HG02610 (cell line): ENCODE measurements around the gene PTHLH.

Experiments
- ATAC-seq: cut with Tn5 transposase; IDR thresholded peaks from one replicate; pipeline ENCODE4 v1.9.1; 2021; ENCODE audit warnings: mild to moderate bottlenecking, moderate library complexity; ENCODE audit not compliant: unreplicated experiment

PTHLH gene

GRCh38 chr12:27975222-27976136 lies 2.9 kb upstream of the PTHLH start:
- no peak for ATAC-seq

- no peak for ATAC-seq
Measured at GRCh38 chr12:27974735-27975221, 2.2 kb upstream of the PTHLH start.

- no peak for ATAC-seq
Measured at GRCh38 chr12:27973487-27973890, 956 bp upstream of the PTHLH start.

GRCh38 chr12:27971606-27972005 lies 927 bp downstream of the PTHLH start:
- ATAC-seq = no peak

- no peak for ATAC-seq
Measured at GRCh38 chr12:27971121-27971489, 1.4 kb downstream of the PTHLH start.

- ATAC-seq = peak; percentile 15
Measured at GRCh38 chr12:27970401-27971120, 2.0 kb downstream of the PTHLH start.

- ATAC-seq = peak; percentile 72
Measured at GRCh38 chr12:27969624-27970400, 2.7 kb downstream of the PTHLH start.

GRCh38 chr12:27968972-27969623 lies 3.4 kb downstream of the PTHLH start:
- ATAC-seq = no peak

GRCh38 chr12:27967551-27968054 lies 4.9 kb downstream of the PTHLH start:
- no peak for ATAC-seq

GRCh38 chr12:27966870-27967269 lies 5.7 kb downstream of the PTHLH start:
- no peak for ATAC-seq

GRCh38 chr12:27965966-27966365 lies 6.6 kb downstream of the PTHLH start:
- ATAC-seq = no peak

- ATAC-seq = no peak
Measured at GRCh38 chr12:27965411-27965810, 7.1 kb downstream of the PTHLH start.

GRCh38 chr12:27964123-27964522 lies 8.4 kb downstream of the PTHLH start:
- no peak for ATAC-seq

- no peak for ATAC-seq
Measured at GRCh38 chr12:27960821-27961220, 11.7 kb downstream of the PTHLH start.

- ATAC-seq = no peak
Measured at GRCh38 chr12:27958675-27959074, 13.9 kb downstream of the PTHLH start.

- ATAC-seq = no peak
Measured at GRCh38 chr12:27957366-27957765, 15.2 kb downstream of the PTHLH start.

- ATAC-seq = no peak
Measured at GRCh38 chr12:27953817-27954216, 18.7 kb downstream of the PTHLH start.

- no peak for ATAC-seq
Measured at GRCh38 chr12:27953348-27953747, 19.2 kb downstream of the PTHLH start.

- no peak for ATAC-seq
Measured at GRCh38 chr12:27952510-27952909, 20.0 kb downstream of the PTHLH start.

GRCh38 chr12:27951898-27952297 lies 20.6 kb downstream of the PTHLH start:
- no peak for ATAC-seq
